Hepatocyte (in vitro differentiated cells): ENCODE results near the gene TAS2R41. TPM values are rescaled to one million over a fixed set of nuclear protein-coding genes. Genes with fewer than 3 reads are reported as not detected.
"Not testable (repeated sequence)": the region's sequence is repeated elsewhere in the genome, so short reads cannot be mapped to it uniquely, and the experiment has no call there.

Experiments
- DNase-seq: peaks from one replicate; pipeline ENCODE4 v3.0.0-alpha.2; 2016; ENCODE audit warnings: low spot score
- H2AFZ ChIP-seq: fragments of 200-600 bp; sonication (generic); 2 replicates; pipeline ENCODE4 v1.6.0; 2016; ENCODE audit warnings: antibody characterized with exemption, mild to moderate bottlenecking
- H3K27ac ChIP-seq: fragments of 200-600 bp; sonication (generic); 2 replicates; pipeline ENCODE4 v1.5.1; 2016; ENCODE audit warnings: mild to moderate bottlenecking
- H3K27me3 ChIP-seq: fragments of 200-600 bp; sonication (generic); 2 replicates; pipeline ENCODE4 v1.6.1; 2016
- H3K36me3 ChIP-seq: fragments of 200-600 bp; sonication (generic); replicated peaks from 2 replicates; pipeline ENCODE4 v1.5.1; 2016; ENCODE audit warnings: low read depth; ENCODE audit not compliant: insufficient read depth
- H3K4me1 ChIP-seq: fragments of 200-600 bp; sonication (generic); 2 replicates; pipeline ENCODE4 v1.5.1; 2016; ENCODE audit warnings: mild to moderate bottlenecking, moderate library complexity; ENCODE audit not compliant: insufficient read depth
- H3K4me2 ChIP-seq: fragments of 200-600 bp; sonication (generic); 2 replicates; pipeline ENCODE4 v1.6.0; 2016
- H3K4me3 ChIP-seq: fragments of 200-600 bp; sonication (generic); 2 replicates; pipeline ENCODE4 v1.5.1; 2016; ENCODE audit warnings: mild to moderate bottlenecking
- H3K79me2 ChIP-seq: fragments of 200-600 bp; sonication (generic); 2 replicates; pipeline ENCODE4 v1.6.0; 2017; ENCODE audit warnings: mild to moderate bottlenecking
- H3K9me2 ChIP-seq: fragments of 200-600 bp; sonication (generic); replicated peaks from 2 replicates; pipeline ENCODE4 v1.6.0; 2017; ENCODE audit warnings: mild to moderate bottlenecking; ENCODE audit not compliant: insufficient read depth
- H3K9me3 ChIP-seq: fragments of 200-600 bp; sonication (generic); 2 replicates; pipeline ENCODE4 v1.5.1; 2016; ENCODE audit warnings: low read depth, mild to moderate bottlenecking
- H4K20me1 ChIP-seq: fragments of 200-600 bp; sonication (generic); 2 replicates; pipeline ENCODE4 v1.6.0; 2016; ENCODE audit warnings: mild to moderate bottlenecking; ENCODE audit not compliant: insufficient read depth, poor library complexity, severe bottlenecking
- EZH2 ChIP-seq: fragments of 200-600 bp; sonication (generic); IDR thresholded peaks from 2 replicates; pipeline ENCODE4 v1.6.1; 2016; ENCODE audit warnings: antibody characterized with exemption, mild to moderate bottlenecking, borderline replicate concordance
- EZH2phosphoT487 ChIP-seq: fragments of 200-600 bp; sonication (generic); IDR thresholded peaks from one replicate; pipeline ENCODE4 v1.6.1; 2018; ENCODE audit warnings: antibody characterized with exemption, mild to moderate bottlenecking, low read depth, moderate library complexity; ENCODE audit not compliant: unreplicated experiment, severe bottlenecking
- WGBS: methylation state at CpG from one replicate; pipeline ENCODE4 v1.1.6; 2016; ENCODE audit warnings: low lambda C conversion rate; ENCODE audit errors: missing lambda C conversion rate; 5-methylcytosine and 5-hydroxymethylcytosine counted together
- polyA plus RNA-seq: library from polyadenylated mRNA; unstranded; fragments of >200 nt; fragmentation: Nextera tagmentation; extraction: Ambion mirVana; gene quantifications from 2 replicates; pipeline ENCODE4 v1.2.1, GENCODE V29; 2016
- total RNA-seq: library from RNA; depleted of rRNA; stranded (reverse); fragments of >200 nt; gene quantifications from 2 replicates; pipeline ENCODE4 v1.2.3, GENCODE V29; 2014
- TF ChIP-seq, protein P1 (sequence below): fragments of 200-600 bp; sonication (generic); IDR thresholded peaks from 2 replicates; pipeline ENCODE4 v1.5.1; 2016; ENCODE audit warnings: antibody characterized with exemption, mild to moderate bottlenecking; ENCODE audit not compliant: poor library complexity

The TAS2R41 gene
- total and polyA plus RNA-seq, 2 experiments from 2014 or later: not detected

DNA sequence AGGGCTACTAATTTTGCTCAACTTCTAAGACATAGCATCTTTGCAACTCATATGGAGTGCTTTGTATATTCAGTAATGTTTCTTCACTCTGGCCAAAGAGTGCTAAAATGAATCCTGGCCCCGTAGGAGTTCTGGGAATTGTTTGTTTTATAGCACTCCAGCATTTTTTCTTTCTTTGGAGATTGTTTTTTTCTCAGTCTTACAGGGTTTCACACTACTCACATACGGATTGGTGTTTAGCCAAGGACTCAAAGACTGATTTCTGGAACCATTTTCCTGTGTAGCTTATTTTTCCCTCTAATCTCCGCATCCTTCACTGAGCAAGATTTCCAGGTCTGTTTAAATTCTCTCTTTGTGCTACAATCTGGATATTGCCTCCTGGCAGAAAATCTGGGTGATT lies 6.4 kb downstream of the TAS2R41 start:
- Histone ChIP-seq H3K4me1 (no peaks in the 10 kb centered on the region), H3K27me3 (no peaks in the 10 kb centered on the region), H3K4me2 (no peak overlapping the region), H3K79me2 (no peaks in the 10 kb centered on the region), H3K9me2 (no peaks in the 10 kb centered on the region), H3K4me3 (no peak overlapping the region), H2AFZ (no peak overlapping the region), H3K36me3 (no peaks in the 10 kb centered on the region), H3K27ac (no peak overlapping the region), H4K20me1 (no peaks in the 10 kb centered on the region), H3K9me3 (no peaks in the 10 kb centered on the region)
- TF ChIP-seq EZH2: no peak
- no peak for TF ChIP-seq EZH2phosphoT487
- TF ChIP-seq, protein P1, sequence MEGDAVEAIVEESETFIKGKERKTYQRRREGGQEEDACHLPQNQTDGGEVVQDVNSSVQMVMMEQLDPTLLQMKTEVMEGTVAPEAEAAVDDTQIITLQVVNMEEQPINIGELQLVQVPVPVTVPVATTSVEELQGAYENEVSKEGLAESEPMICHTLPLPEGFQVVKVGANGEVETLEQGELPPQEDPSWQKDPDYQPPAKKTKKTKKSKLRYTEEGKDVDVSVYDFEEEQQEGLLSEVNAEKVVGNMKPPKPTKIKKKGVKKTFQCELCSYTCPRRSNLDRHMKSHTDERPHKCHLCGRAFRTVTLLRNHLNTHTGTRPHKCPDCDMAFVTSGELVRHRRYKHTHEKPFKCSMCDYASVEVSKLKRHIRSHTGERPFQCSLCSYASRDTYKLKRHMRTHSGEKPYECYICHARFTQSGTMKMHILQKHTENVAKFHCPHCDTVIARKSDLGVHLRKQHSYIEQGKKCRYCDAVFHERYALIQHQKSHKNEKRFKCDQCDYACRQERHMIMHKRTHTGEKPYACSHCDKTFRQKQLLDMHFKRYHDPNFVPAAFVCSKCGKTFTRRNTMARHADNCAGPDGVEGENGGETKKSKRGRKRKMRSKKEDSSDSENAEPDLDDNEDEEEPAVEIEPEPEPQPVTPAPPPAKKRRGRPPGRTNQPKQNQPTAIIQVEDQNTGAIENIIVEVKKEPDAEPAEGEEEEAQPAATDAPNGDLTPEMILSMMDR: no peak
- 73% methylated on average over 3 of the region's 3 CpGs for WGBS
- DNase-seq: no peak

DNA sequence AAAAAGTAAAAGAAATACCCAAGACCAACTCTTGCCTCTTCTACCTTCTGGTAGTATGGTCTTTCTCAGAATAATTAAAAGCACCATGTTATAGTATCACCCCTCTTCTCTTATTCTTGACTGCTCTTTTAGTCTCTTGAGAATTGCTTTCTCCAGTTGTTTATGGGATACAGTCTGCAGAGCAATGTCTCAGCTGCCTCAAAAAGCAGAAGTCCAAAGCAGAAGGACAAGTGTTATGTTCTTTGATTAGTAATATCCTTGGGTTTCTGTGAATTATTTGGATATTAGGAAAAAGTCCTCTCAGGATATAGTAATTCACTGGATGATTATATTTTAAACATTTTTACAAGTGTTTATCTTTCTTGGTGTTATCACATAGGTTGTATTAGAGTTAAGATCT lies 7.4 kb downstream of the TAS2R41 start:
- Histone ChIP-seq H3K9me3 (no peaks in the 10 kb centered on the region), H3K27ac (no peak overlapping the region), H3K27me3 (no peaks in the 10 kb centered on the region), H3K36me3 (no peaks in the 10 kb centered on the region), H2AFZ (no peak overlapping the region), H3K4me3 (no peak overlapping the region), H3K9me2 (no peaks in the 10 kb centered on the region), H3K4me1 (no peaks in the 10 kb centered on the region), H3K79me2 (no peaks in the 10 kb centered on the region), H4K20me1 (no peaks in the 10 kb centered on the region), H3K4me2 (no peak overlapping the region)
- TF ChIP-seq EZH2phosphoT487 (no peak), EZH2 (no peak)
- TF ChIP-seq, protein P1: no peak
- no peak for DNase-seq

DNA sequence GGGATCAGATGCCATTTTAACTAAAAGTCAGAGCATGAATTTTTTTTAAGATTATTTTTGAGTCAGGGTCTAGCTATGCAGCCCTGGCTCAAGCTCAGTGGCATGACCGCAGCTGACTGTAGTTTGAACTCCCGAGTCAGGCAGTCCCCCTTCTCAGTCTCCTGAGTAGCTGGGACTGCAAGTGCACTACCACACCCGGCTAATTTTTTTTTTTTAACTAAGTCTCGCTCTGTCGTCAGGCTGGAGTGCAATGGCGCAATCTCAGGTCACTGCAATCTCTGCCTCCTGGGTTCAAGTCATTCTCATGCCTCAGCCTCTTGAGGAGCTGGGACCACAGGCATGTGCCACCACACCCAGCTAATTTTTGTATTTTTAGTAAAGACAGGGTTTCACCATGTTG lies 7.8 kb downstream of the TAS2R41 start:
- no peaks in the 10 kb centered on the region for H3K27me3 ChIP-seq
- TF ChIP-seq, protein P1: no peak
- TF ChIP-seq EZH2 (no peak), EZH2phosphoT487 (no peak)
- DNase-seq: no peak
- H4K20me1 ChIP-seq: no peaks in the 10 kb centered on the region
- H2AFZ ChIP-seq: no peak overlapping the region
- WGBS: 87% methylated on average over 6 of the region's 6 CpGs
- no peaks in the 10 kb centered on the region for H3K9me2 ChIP-seq
- H3K36me3 ChIP-seq: no peaks in the 10 kb centered on the region
- no peaks in the 10 kb centered on the region for H3K4me1 ChIP-seq
- no peaks in the 10 kb centered on the region for H3K9me3 ChIP-seq
- no peak overlapping the region for H3K4me3 ChIP-seq
- H3K4me2 ChIP-seq: no peak overlapping the region
- no peak overlapping the region for H3K27ac ChIP-seq
- H3K79me2 ChIP-seq: no peaks in the 10 kb centered on the region

DNA sequence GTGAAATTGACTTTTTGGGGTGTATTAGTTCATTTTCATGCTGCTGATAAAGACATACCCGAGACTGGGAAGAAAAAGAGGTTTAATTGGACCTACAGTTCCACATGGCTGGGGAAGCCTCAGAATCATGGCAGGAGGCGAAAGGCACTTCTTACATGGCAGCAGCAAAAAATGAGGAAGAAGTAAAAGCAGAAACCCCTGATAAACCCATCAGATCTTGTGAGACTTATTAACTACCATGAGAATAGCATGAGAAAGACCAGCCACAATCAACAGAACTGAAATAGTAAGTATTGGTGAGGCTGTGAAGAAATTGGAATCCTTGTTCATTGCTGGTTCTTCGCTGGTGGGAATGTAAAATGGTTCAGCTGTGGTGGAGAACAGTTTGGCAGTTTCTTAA lies 8.6 kb downstream of the TAS2R41 start:
- H3K79me2 ChIP-seq, H3K9me3 ChIP-seq, H3K4me1 ChIP-seq, H3K27me3 ChIP-seq, H3K4me2 ChIP-seq, H3K9me2 ChIP-seq, H3K4me3 ChIP-seq, DNase-seq, H2AFZ ChIP-seq, H3K27ac ChIP-seq, H4K20me1 ChIP-seq, H3K36me3 ChIP-seq: not testable (repeated sequence)
- WGBS: 94% methylated on average over 3 of the region's 3 CpGs
